Measurements from ENCODE around the gene PPY. TPM values are rescaled to one million over a fixed set of nuclear protein-coding genes. Genes with fewer than 3 reads are reported as not detected.
"Not testable (repeated sequence)": the region's sequence is repeated elsewhere in the genome, so short reads cannot be mapped to it uniquely, and the experiment has no call there.

PPY gene
- total RNA-seq, 1 donor = not detected

DNA sequence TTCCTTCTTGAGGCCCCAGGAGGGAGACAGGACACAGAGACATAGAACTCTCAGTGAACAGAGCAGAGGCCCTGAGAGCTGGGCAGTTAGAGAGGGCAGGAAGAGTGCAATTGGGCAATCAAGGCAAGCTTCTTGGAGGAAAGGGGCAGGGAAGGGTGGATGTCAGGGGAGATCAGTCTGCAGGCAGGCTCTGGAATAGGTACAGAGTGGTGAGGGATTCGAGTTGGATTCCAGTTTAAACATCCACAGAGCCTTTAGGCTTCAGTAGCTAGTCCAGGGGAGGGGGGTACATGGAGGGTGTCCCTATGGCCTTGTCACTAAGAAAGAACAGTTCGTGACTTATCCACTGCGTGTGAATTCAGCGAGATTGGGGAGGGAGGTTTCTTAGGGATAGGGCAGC, 9.5 kb upstream of the PPY start:
- peaks cover 5% of the 10 kb centered on the region for H3K4me1 ChIP-seq (ENCODE audit: insufficient read depth, low read length)
- H3K4me3 ChIP-seq (ENCODE audit: low read length) = no peak overlapping the region
- peaks cover 29% of the 10 kb centered on the region for H3K27me3 ChIP-seq (ENCODE audit: insufficient read depth, low read length)
- H3K9me3 ChIP-seq (ENCODE audit: low read depth, low read length) = no peaks in the 10 kb centered on the region

DNA sequence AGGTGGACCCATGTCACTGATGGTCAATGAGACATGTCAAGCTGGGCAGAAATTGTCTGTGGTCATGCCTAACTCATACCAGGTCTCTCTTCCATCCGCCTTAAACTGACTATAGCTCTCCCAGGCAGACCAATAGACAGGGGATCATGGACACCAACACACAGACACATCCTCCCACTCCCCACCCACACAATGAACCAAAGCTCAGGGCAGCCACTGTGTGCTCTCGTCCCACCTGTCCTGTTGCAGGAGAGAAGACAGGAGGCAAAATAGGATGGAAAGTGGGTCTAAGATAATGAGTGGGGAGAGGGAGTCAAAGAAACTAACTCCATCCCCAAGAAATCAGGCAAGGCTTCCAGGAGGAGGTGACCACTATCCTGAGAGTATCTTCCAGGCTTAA, 8.3 kb upstream of the PPY start:
- H3K9me3 ChIP-seq (ENCODE audit: low read depth, low read length) = no peaks in the 10 kb centered on the region
- H3K27me3 ChIP-seq (ENCODE audit: insufficient read depth, low read length) = peaks cover 29% of the 10 kb centered on the region
- peaks cover 5% of the 10 kb centered on the region for H3K4me1 ChIP-seq (ENCODE audit: insufficient read depth, low read length)
- no peak overlapping the region for H3K4me3 ChIP-seq (ENCODE audit: low read length)

DNA sequence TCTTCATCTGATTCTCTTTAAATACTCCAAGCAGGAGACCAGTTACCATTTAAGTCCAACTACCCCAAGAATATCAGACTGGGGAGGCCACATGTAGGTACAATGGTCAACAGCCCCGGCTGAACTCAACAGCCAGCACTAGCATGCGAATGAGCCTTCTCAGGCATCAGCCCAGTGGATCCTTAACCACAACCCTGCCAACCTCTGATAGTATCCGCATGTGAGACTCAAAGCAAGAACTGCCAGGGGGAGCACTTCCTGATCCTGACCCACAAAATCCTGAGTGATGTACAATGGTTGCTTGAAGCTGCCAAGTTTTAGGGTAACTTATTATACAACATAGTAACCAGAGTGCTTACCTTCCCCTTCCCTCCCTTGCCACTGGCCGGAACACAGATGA, 7.5 kb upstream of the PPY start:
- no peak overlapping the region for H3K4me3 ChIP-seq (ENCODE audit: low read length)
- peaks cover 29% of the 10 kb centered on the region for H3K27me3 ChIP-seq (ENCODE audit: insufficient read depth, low read length)
- H3K9me3 ChIP-seq (ENCODE audit: low read depth, low read length) = no peaks in the 10 kb centered on the region
- H3K4me1 ChIP-seq (ENCODE audit: insufficient read depth, low read length) = peaks cover 5% of the 10 kb centered on the region

DNA sequence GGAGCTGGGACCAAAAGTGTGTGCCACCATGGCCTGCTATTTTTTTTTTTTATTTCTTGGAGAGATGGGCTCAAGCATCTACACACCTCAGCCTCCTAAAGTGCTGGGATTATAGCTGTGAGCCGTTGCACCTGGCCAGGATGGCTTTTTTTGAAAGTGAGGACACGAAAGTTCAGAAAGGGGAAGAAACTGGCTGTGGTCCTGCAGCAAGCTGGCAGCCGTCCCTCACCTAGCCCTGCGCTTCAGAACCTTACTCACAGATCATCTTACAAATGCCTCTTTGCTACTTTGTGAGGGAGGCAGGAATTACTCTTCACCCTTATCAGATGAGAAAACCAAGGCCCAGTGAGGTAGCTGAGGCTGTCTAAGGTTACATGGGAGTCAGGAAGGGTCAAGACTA, 4.5 kb upstream of the PPY start:
- no peaks in the 10 kb centered on the region for H3K4me1 ChIP-seq (ENCODE audit: insufficient read depth, low read length)
- peaks cover 6% of the 10 kb centered on the region for H3K27me3 ChIP-seq (ENCODE audit: insufficient read depth, low read length)
- no peaks in the 10 kb centered on the region for H3K9me3 ChIP-seq (ENCODE audit: low read depth, low read length)
- H3K4me3 ChIP-seq (ENCODE audit: low read length) = no peak overlapping the region

DNA sequence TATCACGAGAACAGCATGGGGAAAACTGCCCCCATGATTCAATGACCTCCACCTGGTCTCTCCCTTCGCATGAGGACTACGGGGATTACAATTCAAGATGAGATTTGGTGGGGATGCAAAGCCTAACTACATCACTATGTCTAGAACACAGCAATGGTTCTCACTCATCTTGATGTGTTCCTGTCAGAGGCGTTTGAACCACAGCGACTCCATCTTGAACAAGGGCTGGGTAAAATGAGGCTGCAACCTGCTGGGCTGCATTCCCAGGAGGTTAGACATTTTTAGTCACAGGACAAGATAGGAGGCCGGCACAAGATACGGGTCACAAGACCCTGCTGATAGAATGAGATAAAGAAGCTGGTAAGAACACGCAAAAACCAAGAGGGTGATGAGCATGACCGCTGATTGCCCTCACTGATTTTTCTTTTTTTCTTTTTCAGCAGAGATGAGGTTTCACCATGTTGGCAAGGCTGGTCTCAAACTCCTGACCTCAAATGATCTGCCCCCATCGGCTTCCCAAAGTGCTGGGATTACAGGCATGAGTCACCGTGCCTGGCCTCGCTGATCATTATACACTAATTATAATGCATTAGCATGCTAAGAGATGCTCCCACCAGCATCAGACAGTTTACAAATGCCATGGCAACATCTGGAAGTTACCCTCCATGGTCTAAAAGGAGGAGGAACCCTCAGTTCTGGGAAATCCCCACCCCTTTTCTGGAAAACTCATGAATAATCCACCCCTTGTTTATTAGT, 3.0 kb upstream of the PPY start:
- H3K9me3 ChIP-seq (ENCODE audit: low read depth, low read length) = no peaks in the 10 kb centered on the region
- no peak overlapping the region for H3K4me3 ChIP-seq (ENCODE audit: low read length)
- H3K27me3 ChIP-seq (ENCODE audit: insufficient read depth, low read length) = no peaks in the 10 kb centered on the region
- no peaks in the 10 kb centered on the region for H3K4me1 ChIP-seq (ENCODE audit: insufficient read depth, low read length)

DNA sequence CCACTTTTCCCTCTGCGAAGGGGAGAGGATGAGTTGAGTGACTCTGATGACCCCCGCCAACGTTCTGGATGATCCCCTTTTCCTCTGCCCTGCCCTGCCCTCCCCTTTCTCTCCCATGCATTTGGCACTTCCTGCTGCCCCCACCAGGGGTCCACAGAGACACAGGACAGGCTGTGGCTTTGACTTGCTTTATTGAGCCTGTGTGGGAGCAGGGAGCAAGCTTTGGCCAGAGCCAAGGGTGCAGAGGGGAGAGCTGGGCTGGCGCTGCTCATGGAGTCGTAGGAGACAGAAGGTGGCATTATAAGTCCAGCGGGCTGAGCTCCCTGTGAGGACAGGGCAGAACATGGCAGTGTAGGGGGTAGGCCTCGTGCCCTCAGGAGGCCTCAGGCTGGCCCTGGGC, 1.6 kb downstream of the PPY start:
- H3K27me3 ChIP-seq (ENCODE audit: insufficient read depth, low read length) = peaks cover 6% of the 10 kb centered on the region

DNA sequence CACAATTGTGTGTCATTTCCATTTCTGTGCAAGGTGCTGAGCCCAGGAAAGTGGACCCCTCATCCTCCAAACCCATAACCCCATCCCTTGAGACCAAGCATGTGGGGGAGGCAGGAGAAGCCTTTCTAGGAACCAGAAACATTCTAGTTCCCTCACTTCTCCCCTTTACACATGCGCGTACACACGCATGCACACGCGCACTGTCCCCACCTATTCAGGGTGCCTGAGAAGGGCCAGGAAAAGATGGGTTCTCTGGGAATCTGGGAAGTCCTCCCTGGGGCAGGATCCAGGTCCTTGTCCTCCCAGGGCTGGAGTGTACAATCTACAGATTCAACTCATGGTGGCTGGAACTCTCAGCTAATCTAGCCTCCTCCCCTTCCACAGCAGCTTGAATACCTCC, 2.4 kb downstream of the PPY start:
- no peak overlapping the region for H3K4me3 ChIP-seq (ENCODE audit: low read length)
- no peaks in the 10 kb centered on the region for H3K9me3 ChIP-seq (ENCODE audit: low read depth, low read length)
- peaks cover 6% of the 10 kb centered on the region for H3K27me3 ChIP-seq (ENCODE audit: insufficient read depth, low read length)
- H3K4me1 ChIP-seq (ENCODE audit: insufficient read depth, low read length) = peaks cover 4% of the 10 kb centered on the region

More for the DNA sequence above, 1.6 kb downstream of the PPY start:
- Histone ChIP-seq H3K9me3 (ENCODE audit: low read depth, low read length) (no peaks in the 10 kb centered on the region), H3K4me1 (ENCODE audit: insufficient read depth, low read length) (peaks cover 4% of the 10 kb centered on the region), H3K4me3 (ENCODE audit: low read length) (no peak overlapping the region)

DNA sequence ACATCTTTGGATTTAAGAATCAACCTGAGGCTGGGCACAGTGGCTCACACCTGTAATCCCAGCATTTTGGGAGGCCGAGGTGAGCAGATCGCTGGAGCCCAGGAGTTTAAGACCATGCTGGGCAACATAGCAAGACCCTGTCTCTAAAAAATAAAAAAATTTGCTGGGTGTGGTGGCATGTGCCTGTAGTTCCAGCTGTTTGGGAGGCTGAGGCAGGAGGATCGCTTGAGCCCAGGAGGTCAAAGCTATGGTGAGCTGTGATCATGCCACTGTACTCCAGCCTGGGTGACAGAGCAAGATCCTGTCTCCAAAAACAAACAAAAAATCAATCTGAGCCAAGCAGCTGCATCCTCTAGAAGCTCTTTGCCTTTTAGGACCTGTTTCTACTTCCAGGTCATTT, 2.8 kb downstream of the PPY start:
- H3K27me3 ChIP-seq (ENCODE audit: insufficient read depth, low read length); H3K4me1 ChIP-seq (ENCODE audit: insufficient read depth, low read length); H3K4me3 ChIP-seq (ENCODE audit: low read length); H3K9me3 ChIP-seq (ENCODE audit: low read depth, low read length): not testable (repeated sequence)

DNA sequence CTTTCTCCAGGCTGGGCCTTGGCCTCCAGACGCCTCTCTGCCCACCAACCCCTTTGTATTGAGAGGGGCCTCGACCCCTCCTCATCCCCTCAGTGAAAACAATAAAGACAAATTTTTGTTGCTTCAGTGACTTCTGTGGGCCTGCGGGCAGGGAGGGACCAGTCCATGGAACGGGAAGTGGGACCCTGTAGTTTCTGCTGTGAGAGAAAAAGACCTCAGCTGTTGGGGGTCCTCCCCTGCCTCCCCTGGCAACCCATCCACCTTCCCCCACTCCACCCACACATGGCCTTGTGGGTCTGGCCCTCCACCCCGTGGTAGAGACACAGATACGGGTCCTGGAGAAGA, 3.5 kb downstream of the PPY start:
- no peak overlapping the region for H3K4me3 ChIP-seq (ENCODE audit: low read length)
- no peaks in the 10 kb centered on the region for H3K9me3 ChIP-seq (ENCODE audit: low read depth, low read length)
- peaks cover 6% of the 10 kb centered on the region for H3K27me3 ChIP-seq (ENCODE audit: insufficient read depth, low read length)
- peaks cover 4% of the 10 kb centered on the region for H3K4me1 ChIP-seq (ENCODE audit: insufficient read depth, low read length)

DNA sequence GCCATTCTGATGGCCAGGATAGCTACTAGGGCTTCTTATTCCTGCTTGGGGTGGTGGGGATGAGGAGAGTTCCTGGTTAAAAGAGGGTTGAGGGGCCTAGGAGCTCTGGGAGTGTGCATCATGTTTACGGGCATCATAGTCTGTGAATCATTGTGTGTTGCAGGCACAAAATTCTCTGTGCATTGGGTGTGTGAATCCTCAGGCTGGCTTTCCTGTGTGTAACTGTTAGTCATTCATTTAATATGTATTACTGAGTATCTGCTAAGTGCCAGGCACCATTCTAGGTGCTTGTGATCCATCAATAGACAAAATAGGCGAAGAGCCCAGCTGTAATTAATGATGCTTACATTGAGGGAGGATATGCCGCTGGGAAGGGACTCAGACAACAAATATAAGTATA, 5.8 kb downstream of the PPY start:
- peaks cover 6% of the 10 kb centered on the region for H3K27me3 ChIP-seq (ENCODE audit: insufficient read depth, low read length)
- peaks cover 4% of the 10 kb centered on the region for H3K4me1 ChIP-seq (ENCODE audit: insufficient read depth, low read length)
- H3K4me3 ChIP-seq (ENCODE audit: low read length) = no peak overlapping the region
- no peaks in the 10 kb centered on the region for H3K9me3 ChIP-seq (ENCODE audit: low read depth, low read length)

DNA sequence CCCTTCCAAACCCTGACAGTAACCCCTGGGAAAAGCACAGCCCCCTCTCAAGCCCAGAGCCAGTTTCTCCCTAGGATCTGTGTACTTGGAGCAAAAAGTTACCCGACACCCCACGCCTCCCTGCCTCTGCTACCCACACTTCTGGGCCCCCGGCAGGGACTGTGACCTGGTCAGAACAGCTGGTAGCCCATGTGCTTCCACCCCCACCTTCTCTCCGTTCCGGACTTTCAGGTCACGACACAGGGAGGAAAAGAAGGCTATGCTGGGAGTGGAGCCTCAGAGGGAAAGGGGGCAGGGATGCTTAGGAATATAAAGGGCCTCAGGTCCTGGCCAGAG, 6.4 kb downstream of the PPY start:
- Histone ChIP-seq H3K27me3 (ENCODE audit: insufficient read depth, low read length) (peaks cover 6% of the 10 kb centered on the region), H3K4me1 (ENCODE audit: insufficient read depth, low read length) (peaks cover 4% of the 10 kb centered on the region), H3K4me3 (ENCODE audit: low read length) (no peak overlapping the region), H3K9me3 (ENCODE audit: low read depth, low read length) (no peaks in the 10 kb centered on the region)

DNA sequence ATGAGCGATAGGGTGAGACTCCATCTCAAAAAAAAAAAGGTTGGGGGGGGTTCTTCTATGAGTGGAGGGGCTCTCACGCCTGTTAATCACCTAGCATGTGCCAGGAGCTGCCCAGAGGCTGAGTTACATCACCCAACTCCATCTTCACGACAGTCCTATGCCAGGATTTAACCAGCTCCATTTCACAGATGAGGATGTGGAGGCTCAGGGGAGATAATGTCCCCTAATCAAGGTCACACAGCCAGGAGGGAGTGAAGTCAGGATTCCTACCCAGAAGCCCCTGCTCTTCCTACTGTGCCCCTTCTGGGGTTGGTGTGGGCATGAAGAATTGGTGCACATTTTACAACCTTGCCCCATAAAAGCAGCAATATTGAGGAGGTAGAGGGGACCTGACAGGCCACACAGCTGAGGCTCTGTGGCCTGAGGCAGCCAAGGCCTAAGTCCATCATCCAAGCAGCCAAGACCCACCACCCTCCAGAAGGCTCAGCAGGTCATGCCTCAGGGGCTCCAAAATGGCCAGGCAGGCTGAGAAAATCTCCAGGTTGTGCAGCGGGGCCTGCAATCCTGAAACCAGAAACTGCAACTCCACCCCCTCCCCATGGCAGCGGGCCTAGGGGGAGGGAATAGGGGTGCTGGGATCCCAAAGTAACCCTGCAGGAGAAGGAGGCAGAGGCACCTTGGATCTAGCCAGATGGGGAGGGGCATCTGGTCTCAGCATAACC, 6.9 kb downstream of the PPY start:
- Histone ChIP-seq H3K4me3 (ENCODE audit: low read length) (no peak overlapping the region), H3K4me1 (ENCODE audit: insufficient read depth, low read length) (peaks cover 4% of the 10 kb centered on the region), H3K27me3 (ENCODE audit: insufficient read depth, low read length) (peaks cover 6% of the 10 kb centered on the region)

DNA sequence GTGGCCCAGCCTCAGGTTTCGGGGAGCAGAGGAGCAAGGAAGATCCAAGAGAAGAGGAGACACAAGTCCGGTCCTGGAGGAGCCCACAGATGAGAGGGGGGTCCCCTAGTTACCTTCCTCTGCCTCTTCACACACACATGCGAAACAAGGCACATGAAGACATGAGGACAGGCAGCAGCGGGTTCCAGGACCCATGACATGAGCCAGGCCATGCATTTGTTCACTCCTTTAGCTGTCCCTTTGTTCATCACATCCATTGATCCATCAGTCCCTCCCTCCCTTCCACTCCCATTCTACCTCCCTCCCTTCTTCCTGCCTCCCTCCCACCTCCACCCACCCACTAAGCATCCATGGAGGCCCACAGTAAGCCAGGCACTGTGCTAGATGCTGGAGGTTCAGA, 9.4 kb downstream of the PPY start:
- Histone ChIP-seq H3K4me1 (ENCODE audit: insufficient read depth, low read length) (peaks cover 1% of the 10 kb centered on the region), H3K27me3 (ENCODE audit: insufficient read depth, low read length) (peaks cover 4% of the 10 kb centered on the region), H3K4me3 (ENCODE audit: low read length) (no peak overlapping the region), H3K9me3 (ENCODE audit: low read depth, low read length) (no peaks in the 10 kb centered on the region)

More for the DNA sequence above, 6.9 kb downstream of the PPY start:
- H3K9me3 ChIP-seq (ENCODE audit: low read depth, low read length) = no peaks in the 10 kb centered on the region

DNA sequence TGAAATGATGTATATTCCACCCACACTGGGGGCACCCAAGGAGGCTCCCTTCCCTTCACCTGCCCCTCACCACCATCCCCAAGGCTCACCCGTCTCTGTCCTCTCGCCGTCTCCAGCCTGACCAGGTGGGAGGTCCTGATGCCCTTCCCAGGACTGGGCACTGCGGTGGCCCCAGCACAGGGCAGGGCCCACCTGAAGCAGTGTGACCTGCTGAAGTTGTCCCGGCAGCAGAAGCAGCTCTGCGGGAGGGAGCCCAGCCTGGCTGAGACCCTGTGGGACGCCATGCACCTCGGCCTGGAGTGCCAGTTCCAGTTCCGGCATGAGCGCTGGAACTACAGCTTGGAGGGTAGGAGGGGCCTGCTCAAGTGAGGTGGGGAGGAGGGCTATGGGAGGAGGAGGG, 9.9 kb downstream of the PPY start:
- no peaks in the 10 kb centered on the region for H3K9me3 ChIP-seq (ENCODE audit: low read depth, low read length)

DNA sequence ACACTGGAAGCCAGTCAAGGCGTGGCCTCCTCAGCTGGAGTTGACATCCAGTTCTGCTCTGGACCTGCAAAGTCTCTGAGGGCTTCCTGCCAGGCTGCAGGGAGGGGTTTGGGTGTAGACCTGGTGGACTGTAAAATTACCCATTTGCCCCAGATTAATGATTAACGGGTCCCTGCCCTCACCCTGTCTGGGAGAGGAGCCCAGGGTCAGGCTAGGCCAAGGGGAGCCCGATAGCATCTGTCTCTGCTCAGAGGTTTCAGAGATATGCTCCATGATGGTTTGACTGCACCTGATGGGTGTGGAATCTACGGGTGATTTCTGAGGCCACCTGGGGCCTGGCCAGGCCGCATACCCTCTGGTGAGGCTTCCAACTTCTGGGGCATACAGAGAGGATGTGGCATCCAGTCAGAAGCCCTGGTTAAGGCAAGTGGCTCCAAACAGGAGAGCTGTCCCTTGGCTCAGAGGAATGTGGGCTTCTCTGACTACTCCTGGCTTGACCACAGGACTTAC, 11.2 kb downstream of the PPY start:
- H3K9me3 ChIP-seq (ENCODE audit: low read depth, low read length) = no peaks in the 10 kb centered on the region
- no peak overlapping the region for H3K4me3 ChIP-seq (ENCODE audit: low read length)
- peaks cover 11% of the 10 kb centered on the region for H3K27me3 ChIP-seq (ENCODE audit: insufficient read depth, low read length)

More for the DNA sequence above, 9.9 kb downstream of the PPY start:
- no peak overlapping the region for H3K4me3 ChIP-seq (ENCODE audit: low read length)
- H3K4me1 ChIP-seq (ENCODE audit: insufficient read depth, low read length) = no peaks in the 10 kb centered on the region
- peaks cover 4% of the 10 kb centered on the region for H3K27me3 ChIP-seq (ENCODE audit: insufficient read depth, low read length)

DNA sequence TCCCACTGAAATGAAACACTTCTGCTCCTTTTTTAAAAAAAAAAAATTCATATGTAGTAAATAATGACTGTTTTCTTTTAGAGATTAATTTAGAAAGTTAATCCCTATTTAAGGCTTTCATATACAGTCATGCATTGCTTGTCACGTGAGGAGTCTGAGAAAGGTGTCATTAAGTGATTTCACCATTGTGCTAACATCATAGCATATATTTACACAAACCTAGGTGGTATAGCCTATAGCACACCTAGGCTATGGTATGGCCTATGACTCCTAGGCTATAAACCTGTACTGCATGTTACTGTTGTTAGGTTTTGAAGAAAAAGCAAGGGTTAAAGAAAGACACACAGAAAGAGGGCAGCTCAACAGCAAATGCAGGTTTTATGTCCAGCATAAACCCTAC, 13.7 kb downstream of the PPY start:
- H3K4me1 ChIP-seq (ENCODE audit: insufficient read depth, low read length) = peaks cover 6% of the 10 kb centered on the region
- H3K9me3 ChIP-seq (ENCODE audit: low read depth, low read length) = no peaks in the 10 kb centered on the region
- H3K4me3 ChIP-seq (ENCODE audit: low read length) = no peak overlapping the region
- peaks cover 15% of the 10 kb centered on the region for H3K27me3 ChIP-seq (ENCODE audit: insufficient read depth, low read length)

More for the DNA sequence above, 11.2 kb downstream of the PPY start:
- peaks cover 6% of the 10 kb centered on the region for H3K4me1 ChIP-seq (ENCODE audit: insufficient read depth, low read length)
